ENCODE data around the gene CHI3L1.

CHI3L1 gene

DNA sequence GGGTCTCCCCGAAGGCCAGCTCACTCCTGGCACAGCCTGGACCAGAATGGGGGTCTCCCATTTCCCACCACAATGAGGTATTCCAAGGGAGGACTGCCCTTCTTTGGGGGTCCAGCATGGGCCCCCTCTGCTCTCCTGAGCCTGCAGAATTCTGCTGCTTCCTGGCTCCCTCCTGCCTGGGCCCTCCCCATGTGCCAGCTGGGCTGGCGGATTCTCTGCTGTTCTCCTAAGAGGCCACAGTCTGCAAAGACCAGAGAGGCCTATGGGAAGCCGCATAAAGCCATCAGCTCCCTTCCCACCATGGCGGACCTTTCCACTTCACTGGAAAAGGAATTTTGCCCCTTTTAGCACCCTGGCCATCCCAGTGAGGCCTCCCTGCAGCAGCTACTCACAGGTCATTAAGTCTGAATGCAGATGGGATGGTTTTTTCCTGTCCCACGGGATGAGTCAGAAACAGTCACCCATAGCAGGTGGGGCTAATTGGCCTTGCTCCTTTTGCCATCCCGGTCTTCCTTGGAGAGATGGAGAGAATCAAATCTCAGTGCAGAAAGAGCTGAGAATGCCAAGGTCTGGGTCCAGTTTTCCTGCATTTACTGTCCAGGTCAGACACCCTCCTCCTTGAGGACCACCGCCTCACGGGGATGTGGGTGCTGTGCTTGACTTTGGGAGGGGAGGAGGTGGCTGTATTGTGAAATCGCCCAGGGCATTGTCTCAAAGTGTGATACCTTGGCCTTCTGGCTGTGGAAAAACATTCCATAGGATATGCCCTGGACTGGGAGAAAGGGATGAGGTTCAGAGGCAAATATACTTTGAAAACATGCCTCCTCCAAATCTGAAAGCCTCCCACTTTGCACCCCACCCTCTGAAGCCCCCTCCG is 34.1 kb downstream of the CHI3L1 start:
- no peak for TF ChIP-seq TAF1 (IDR thresholded peaks at IDR 0.05; ENCODE audit: borderline replicate concordance, insufficient read depth, low read length)

DNA sequence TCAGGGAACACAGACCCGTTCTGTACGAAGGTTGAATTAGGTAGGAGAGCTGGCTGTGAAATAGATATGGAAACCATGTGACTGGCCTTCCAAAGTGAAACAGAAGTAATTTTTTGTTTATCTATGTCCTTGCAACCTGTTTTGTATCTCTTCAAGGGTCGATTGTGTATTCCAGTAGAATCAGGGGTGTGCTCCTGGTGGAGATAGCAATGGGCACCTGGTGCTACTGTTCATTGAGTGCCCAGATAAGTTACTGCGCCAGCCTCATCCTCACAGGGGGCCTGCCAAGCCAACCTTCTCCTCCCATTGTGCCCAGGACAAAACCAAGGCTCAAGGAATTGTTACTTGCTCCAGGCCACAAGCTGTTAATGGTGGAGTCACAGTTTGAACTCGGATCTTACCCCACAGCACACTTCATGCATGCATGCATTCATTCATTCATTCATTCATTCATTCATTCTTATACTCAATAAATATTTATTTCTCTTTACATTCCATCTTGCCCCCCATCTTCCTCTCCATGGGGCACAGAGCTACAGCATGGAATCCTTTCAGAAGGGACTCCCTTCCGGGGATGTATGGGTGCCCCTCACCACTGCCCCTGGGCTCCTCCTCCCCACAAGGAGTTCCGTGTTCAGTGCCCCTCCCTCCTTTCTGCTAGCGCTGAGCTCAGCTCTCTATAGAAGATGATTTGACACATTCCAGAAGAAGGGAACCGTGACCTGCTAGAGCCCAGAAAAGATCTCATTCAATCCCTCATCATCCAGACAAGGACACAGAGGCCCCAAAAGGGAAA is 34.9 kb downstream of the CHI3L1 start:
- TF ChIP-seq TAF1 (IDR thresholded peaks at IDR 0.05; ENCODE audit: borderline replicate concordance, insufficient read depth, low read length) = no peak
- TF ChIP-seq FOXP2 (optimal IDR thresholded peaks at IDR 0.05; ENCODE audit: borderline replicate concordance, extremely low read depth, extremely low read length, insufficient read depth) = no peak
- TF ChIP-seq POLR2AphosphoS5 (IDR thresholded peaks at IDR 0.05; ENCODE audit: low read depth, low read length) = no peak
- no peak for TF ChIP-seq SIN3A (IDR thresholded peaks at IDR 0.05; ENCODE audit: borderline replicate concordance, insufficient read depth, low read length)
- TF ChIP-seq, protein P1, sequence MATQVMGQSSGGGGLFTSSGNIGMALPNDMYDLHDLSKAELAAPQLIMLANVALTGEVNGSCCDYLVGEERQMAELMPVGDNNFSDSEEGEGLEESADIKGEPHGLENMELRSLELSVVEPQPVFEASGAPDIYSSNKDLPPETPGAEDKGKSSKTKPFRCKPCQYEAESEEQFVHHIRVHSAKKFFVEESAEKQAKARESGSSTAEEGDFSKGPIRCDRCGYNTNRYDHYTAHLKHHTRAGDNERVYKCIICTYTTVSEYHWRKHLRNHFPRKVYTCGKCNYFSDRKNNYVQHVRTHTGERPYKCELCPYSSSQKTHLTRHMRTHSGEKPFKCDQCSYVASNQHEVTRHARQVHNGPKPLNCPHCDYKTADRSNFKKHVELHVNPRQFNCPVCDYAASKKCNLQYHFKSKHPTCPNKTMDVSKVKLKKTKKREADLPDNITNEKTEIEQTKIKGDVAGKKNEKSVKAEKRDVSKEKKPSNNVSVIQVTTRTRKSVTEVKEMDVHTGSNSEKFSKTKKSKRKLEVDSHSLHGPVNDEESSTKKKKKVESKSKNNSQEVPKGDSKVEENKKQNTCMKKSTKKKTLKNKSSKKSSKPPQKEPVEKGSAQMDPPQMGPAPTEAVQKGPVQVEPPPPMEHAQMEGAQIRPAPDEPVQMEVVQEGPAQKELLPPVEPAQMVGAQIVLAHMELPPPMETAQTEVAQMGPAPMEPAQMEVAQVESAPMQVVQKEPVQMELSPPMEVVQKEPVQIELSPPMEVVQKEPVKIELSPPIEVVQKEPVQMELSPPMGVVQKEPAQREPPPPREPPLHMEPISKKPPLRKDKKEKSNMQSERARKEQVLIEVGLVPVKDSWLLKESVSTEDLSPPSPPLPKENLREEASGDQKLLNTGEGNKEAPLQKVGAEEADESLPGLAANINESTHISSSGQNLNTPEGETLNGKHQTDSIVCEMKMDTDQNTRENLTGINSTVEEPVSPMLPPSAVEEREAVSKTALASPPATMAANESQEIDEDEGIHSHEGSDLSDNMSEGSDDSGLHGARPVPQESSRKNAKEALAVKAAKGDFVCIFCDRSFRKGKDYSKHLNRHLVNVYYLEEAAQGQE (IDR thresholded peaks at IDR 0.05; ENCODE audit: insufficient read depth in 1 of 2, low read depth in 2 of 2, low read length in 2 of 2) = no peak

DNA sequence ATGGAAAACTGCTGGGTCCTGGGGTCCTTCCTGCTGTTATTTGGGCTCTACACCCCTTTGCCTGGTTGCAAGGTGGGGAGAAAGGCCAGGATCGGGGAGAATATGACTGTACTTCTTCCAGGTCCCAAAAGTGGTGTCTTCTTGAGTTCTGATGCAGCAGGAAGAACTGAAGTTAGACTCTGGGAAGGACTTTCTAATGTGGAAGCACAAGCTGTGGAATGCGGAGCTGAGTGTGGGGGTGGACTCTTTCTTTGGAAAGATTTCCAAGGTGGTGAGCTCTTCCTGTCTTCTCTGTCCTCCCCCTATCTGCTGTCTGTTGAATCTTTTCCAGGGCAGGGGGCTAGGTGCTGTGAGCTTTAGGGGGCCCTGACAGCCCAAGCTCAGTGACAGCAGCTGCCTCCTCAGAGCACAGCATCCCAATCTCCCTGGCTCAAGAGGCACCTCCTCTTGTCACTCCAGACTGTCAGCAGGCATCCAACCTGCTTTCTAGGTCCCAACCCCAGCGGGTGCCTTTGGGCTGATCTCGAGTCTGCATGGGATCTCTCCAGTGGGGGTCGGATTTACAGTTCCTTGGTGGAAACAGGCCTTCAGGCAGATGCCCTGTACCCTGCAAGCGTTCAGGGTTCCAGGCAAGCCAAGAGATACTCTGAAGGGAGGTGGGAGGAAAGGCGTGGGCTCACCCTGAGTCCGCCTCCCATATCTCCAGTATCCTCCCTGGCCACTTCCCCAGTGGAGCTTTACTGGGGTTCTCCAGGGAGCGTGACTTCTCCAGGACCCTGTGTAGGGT is 35.8 kb downstream of the CHI3L1 start:
- TF ChIP-seq FOXP2 (optimal IDR thresholded peaks at IDR 0.05; ENCODE audit: borderline replicate concordance, extremely low read depth, extremely low read length, insufficient read depth) = no peak
- TF ChIP-seq SIN3A (IDR thresholded peaks at IDR 0.05; ENCODE audit: borderline replicate concordance, insufficient read depth, low read length) = no peak
- TF ChIP-seq, protein P1 (IDR thresholded peaks at IDR 0.05; ENCODE audit: insufficient read depth in 1 of 2, low read depth in 2 of 2, low read length in 2 of 2) = no peak
- TF ChIP-seq TAF1 (IDR thresholded peaks at IDR 0.05; ENCODE audit: borderline replicate concordance, insufficient read depth, low read length) = no peak
- TF ChIP-seq POLR2AphosphoS5 (IDR thresholded peaks at IDR 0.05; ENCODE audit: low read depth, low read length) = no peak

DNA sequence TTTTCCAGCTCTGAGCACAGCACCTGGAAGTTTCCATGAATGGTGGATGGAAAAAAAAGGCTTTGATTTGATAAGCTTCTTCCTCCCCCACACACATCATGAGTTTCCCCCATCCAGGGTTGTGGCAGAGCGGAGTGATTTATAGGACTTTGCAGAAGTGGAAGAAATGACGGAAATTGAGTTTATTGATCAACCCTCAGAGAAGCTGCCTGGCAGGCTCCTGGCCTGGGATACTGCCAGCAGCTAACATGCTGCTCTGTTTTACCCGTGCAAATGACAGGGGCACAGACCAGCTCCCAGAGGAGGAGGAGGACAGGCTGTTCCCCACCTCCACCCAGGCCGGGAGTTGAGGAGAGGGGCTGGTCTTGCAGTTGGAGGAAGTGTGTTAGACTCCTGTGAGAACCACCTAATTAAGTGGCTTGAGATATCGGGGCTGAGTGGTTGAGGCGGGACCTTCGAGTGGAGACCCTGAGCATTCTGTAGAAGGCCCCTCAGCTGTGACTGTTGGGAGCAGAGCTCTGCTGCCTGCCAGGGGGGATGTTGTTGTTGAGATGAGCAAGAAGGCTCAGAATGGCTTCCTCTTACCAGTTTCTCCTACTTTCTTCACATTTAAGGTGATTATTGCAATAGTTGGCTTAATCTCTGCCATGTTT is 37.2 kb downstream of the CHI3L1 start:
- TF ChIP-seq SIN3A (IDR thresholded peaks at IDR 0.05; ENCODE audit: borderline replicate concordance, insufficient read depth, low read length) (no peak), FOXP2 (optimal IDR thresholded peaks at IDR 0.05; ENCODE audit: borderline replicate concordance, extremely low read depth, extremely low read length, insufficient read depth) (no peak), TAF1 (IDR thresholded peaks at IDR 0.05; ENCODE audit: borderline replicate concordance, insufficient read depth, low read length) (no peak), POLR2AphosphoS5 (IDR thresholded peaks at IDR 0.05; ENCODE audit: low read depth, low read length) (no peak)
- TF ChIP-seq, protein P1 (IDR thresholded peaks at IDR 0.05; ENCODE audit: insufficient read depth in 1 of 2, low read depth in 2 of 2, low read length in 2 of 2) = no peak

DNA sequence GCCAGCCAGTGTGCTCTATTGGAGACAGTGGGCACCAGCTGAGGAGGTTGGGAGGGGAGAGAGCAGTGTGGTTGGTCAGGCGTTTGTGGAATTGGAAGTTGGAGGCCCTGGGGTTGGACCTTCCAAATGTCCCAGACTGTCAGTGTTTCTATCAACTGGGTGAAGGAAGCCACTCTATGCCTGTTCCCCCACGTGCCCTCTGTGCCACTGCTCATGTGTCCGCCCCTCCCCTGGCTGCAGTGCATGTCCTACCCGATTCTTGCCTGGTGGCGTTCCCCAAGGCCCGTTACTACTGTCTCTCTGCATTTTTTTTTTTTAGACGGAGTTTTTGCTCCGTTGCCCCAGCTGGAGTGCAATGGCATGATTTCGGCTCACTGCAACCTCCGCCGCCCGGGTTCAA is 37.9 kb downstream of the CHI3L1 start:
- TF ChIP-seq FOXP2 (optimal IDR thresholded peaks at IDR 0.05; ENCODE audit: borderline replicate concordance, extremely low read depth, extremely low read length, insufficient read depth) (no peak), SIN3A (IDR thresholded peaks at IDR 0.05; ENCODE audit: borderline replicate concordance, insufficient read depth, low read length) (no peak)
- TF ChIP-seq, protein P1 (IDR thresholded peaks at IDR 0.05; ENCODE audit: insufficient read depth in 1 of 2, low read depth in 2 of 2, low read length in 2 of 2) = no peak

Measured in PFSK-1 (cell line).